Upper lobe of left lung (tissue), 4 donors: ENCODE data around the gene SCGB1D1.

Experiments
- CTCF ChIP-seq, 6 experiments: fragments of 450-650 bp in 4 of 6; fragments of 200-600 bp in 2 of 6; sonication (generic) in 2 of 6; IDR thresholded peaks; one replicate each; pipeline ENCODE4 v1.5.1; 2016 to 2019; ENCODE audit warnings: antibody characterized with exemption in 6 of 6
- EP300 ChIP-seq, 4 donors: sonication (generic); formaldehyde crosslinking; IDR thresholded peaks; one replicate each; pipeline ENCODE4 v1.5.1; 2017; ENCODE audit warnings: antibody characterized with exemption in 4 of 4, control low read depth in 2 of 4

GRCh38 chr11:62186195-62186594 lies 3.8 kb upstream of the SCGB1D1 start:
- TF ChIP-seq CTCF (IDR thresholded peaks at IDR 0.05), result no peak
- TF ChIP-seq EP300 (IDR thresholded peaks at IDR 0.05), result no peak
